HG02571 (cell line): Measurements from ENCODE around the gene AGRN.
A peak's percentile ranks its signal among the peaks of the same experiment; 100 is the strongest.

Experiments used
- ATAC-seq: cut with Tn5 transposase; IDR thresholded peaks from one replicate; pipeline ENCODE4 v1.9.1; 2021; ENCODE audit warnings: mild to moderate bottlenecking, moderate library complexity; ENCODE audit not compliant: unreplicated experiment

The AGRN gene

DNA sequence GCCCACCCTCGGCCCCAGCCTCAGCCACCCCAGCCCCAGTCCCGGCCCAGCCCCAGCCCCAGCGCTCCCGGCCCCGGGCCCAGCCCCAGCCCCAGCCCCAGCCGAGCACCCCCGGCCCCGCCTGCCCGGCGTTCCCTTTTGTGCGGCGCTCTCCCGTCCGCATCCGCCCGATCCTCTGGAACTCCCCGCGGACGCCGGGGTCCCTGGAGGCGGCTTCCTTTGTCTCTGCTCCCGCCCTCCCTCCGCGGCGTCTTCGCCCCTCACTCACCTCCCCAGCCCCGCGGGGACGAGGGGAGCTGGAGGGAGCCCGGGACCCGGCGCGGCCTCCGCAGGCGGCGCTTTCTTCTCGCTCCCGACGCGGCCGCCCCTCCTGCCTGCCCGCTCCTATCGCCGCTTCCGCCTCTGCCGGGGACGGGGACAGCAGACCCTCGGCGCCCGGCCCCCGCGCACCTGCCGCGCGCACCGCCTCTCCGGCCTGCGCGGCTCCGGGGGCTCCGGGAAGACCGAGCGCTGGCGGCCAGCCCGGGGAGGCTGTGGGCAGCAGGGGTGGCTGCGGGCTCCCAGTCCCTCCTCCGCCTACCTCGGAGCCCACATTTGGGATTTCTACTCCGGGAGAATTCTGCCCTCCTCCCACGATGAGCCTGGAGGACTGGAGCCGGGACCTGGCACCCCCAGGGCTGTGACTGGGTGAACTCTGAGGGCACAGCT, 14.0 kb downstream of the AGRN start:
- no peak for ATAC-seq

GRCh38 chr1:1034439-1034781, 14.5 kb downstream of the AGRN start:
- no peak for ATAC-seq

DNA sequence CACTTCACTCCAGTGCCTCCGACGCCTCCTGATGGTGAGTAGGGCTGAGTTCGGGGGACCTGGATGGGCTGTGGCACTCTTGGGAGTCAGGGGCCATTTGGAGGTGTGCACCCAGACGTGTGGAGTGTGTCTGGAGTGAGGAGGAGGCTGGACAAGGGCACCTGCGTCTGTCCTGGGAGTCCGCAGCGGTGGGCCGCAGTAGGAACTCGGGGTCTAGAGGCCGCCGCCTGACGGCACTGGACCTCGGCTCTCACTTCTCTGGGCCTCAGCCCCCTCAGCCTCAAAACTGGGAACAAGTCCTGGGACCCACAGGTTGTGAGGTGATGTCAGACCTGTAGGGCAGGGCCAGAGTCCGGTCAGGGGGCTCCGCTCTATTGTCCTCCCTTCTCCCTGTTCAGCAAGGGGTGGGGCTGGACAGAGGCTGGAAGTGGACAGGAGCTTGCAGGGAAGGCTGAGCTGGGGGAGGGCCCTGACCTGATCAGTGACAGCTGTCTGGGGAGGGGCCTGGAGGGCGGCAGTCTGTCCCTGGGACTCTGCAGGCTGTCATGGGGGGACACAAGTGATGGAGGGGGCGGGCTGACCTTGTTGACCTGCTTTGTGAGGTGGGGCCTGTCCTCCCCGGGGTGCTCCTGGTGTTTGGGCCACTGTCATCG, 15.5 kb downstream of the AGRN start:
- ATAC-seq = no peak

GRCh38 chr1:1037366-1038327, 17.7 kb downstream of the AGRN start:
- no peak for ATAC-seq

- ATAC-seq = peak; percentile 57
Observed at GRCh38 chr1:1038694-1039093, 18.8 kb downstream of the AGRN start.

- ATAC-seq = no peak
Observed at GRCh38 chr1:1039145-1039910, 19.4 kb downstream of the AGRN start.

DNA sequence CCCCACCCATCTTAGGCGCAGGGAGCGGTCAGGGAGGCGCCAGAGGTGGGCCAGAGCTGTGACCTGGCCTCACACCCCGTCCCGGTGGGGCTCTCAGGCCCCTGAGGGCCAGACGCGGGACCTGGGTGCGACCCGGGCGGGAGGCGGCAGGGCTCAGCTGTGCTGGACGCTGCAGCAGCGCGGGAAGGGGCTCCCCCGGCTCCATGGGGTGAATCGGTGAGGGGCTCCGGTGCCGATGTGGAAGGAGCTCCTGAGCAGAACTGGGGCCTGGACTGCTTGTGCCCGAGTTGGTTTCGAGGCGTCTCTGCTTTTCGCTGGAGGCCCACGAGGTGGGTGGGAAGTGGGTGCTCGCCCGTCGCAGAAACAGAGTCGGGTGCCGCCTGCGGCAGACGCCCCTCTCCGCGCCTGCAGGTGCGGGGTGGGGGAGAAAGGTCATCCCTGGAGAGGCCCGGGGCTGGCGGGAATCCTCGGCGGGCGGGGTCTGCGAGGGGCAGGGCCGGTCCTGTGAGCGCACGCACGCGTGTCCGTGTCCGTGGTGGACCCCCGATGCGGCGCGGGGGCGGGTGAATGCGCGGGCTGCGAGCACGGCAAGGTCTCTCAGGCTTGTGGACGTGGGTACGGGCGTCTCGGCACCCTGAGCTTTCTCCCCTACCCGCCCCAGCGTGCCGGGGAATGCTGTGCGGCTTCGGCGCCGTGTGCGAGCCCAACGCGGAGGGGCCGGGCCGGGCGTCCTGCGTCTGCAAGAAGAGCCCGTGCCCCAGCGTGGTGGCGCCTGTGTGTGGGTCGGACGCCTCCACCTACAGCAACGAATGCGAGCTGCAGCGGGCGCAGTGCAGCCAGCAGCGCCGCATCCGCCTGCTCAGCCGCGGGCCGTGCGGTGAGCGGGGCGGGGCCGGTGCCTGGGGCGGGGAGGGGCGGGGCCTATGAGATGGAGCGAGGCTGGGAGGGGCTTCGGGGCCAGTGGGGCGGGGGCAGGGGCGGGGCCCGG, 20.4 kb downstream of the AGRN start:
- no peak for ATAC-seq

GRCh38 chr1:1041092-1041523, 21.2 kb downstream of the AGRN start:
- ATAC-seq = no peak

DNA sequence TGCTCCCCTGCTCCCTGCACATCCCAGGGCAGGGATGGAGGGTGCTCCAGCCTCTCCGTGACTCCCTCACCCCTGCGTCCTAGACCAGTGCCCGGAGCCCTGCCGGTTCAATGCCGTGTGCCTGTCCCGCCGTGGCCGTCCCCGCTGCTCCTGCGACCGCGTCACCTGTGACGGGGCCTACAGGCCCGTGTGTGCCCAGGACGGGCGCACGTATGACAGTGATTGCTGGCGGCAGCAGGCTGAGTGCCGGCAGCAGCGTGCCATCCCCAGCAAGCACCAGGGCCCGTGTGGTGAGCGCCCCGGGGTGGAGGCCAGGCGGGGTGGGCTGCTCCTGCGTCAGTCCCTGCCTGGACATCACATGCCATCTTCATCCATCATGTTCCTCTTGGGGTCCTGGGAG, 22.0 kb downstream of the AGRN start:
- no peak for ATAC-seq

GRCh38 chr1:1042835-1043234, 22.9 kb downstream of the AGRN start:
- ATAC-seq = no peak

DNA sequence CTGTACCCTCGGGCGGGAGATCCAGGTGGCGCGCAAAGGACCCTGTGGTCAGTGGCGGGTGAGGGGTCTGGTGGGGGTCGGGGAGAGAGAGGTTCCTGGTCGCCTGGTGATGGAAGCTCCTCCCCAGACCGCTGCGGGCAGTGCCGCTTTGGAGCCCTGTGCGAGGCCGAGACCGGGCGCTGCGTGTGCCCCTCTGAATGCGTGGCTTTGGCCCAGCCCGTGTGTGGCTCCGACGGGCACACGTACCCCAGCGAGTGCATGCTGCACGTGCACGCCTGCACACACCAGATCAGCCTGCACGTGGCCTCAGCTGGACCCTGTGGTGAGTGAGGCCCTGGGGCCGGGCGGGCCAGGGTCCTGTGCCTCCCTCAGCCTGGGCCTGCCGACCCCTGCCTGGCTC, 23.5 kb downstream of the AGRN start:
- no peak for ATAC-seq

- ATAC-seq = no peak
Observed at GRCh38 chr1:1043921-1044320, 24.0 kb downstream of the AGRN start.

DNA sequence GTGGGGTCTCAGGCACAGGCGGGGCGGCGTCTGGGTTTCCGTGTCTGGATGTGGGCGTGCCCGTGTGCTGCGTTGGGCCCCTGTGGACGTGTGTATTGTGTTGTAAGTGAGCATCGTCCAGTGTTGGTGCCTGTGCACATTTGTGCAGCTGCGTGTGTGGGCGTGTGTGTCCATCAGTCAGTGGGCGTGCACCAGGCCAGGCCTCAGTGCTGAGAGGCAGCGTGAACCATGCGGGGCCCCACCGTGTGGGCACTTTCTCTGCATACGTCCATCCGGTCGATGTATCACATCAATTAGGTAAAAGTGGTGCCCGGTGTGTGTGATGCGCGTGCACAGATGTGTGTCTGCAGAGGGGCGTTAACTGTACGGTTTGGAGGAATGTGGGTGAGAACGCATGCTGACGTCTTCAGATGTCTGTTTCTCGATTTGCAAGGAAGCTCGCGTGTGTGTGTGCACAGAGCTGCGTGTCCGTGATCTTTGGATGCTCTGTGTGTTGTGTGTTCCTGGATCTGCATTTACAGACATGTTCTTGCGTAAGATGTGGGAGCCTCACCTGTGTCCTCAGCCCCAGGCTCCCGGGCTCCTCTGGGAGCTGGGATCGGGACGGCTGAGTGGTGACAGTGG, 24.6 kb downstream of the AGRN start:
- no peak for ATAC-seq

DNA sequence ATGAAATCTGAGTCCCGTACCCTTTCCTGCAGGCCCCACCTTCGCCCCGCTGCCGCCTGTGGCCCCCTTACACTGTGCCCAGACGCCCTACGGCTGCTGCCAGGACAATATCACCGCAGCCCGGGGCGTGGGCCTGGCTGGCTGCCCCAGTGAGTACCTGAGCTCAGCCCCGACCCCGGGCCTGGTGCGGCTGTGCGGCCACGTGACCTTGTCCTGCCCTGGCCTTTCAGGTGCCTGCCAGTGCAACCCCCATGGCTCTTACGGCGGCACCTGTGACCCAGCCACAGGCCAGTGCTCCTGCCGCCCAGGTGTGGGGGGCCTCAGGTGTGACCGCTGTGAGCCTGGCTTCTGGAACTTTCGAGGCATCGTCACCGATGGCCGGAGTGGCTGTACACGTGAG, 25.2 kb downstream of the AGRN start:
- ATAC-seq = no peak

- no peak for ATAC-seq
Observed at GRCh38 chr1:1046243-1046642, 26.3 kb downstream of the AGRN start.

- ATAC-seq = no peak
Observed at GRCh38 chr1:1046767-1047166, 26.8 kb downstream of the AGRN start.

DNA sequence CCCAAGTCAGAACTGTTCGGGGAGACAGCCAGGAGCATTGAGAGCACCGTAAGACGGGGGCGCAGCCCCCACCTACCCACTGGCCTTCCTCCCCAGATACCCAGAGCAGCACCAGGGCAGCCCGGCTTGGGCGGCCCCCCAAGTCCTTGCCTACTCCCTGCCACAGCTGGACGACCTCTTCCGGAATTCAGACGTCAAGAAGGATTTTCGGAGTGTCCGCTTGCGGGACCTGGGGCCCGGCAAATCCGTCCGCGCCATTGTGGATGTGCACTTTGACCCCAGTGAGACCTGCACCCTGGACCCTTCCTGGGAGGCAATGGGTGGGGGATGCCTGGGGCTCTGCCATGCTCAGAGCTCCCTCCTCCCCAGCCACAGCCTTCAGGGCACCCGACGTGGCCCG, 27.5 kb downstream of the AGRN start:
- ATAC-seq = no peak

GRCh38 chr1:1047963-1048362, 28.0 kb downstream of the AGRN start:
- no peak for ATAC-seq

DNA sequence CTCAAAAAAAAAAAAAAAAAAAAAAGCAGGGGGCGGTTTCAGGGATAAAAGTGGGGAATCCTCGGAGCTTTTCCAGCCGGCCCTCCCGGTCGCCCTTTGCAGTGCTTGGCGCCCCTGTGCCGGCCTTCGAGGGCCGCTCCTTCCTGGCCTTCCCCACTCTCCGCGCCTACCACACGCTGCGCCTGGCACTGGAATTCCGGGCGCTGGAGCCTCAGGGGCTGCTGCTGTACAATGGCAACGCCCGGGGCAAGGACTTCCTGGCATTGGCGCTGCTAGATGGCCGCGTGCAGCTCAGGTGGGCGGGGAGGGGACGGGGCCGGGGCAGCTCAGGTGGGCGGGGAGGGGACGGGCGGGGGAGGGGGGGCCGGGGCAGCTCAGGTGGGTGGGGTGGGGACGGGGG, 28.8 kb downstream of the AGRN start:
- ATAC-seq = no peak
